H9 (cell line): Measurements from ENCODE around the gene TELO2. TPM values are rescaled to one million over a fixed set of nuclear protein-coding genes. Genes with fewer than 3 reads are reported as not detected.

Experiments used
- DNase-seq: peaks from one replicate; pipeline ENCODE4 v3.0.0-alpha.2; 2017
- H2AFZ ChIP-seq: one replicate; pipeline ENCODE4 v1.6.1; 2013; ENCODE audit warnings: mild to moderate bottlenecking, low read length, control low read depth, moderate library complexity
- H2AK5ac ChIP-seq: 2 replicates; pipeline ENCODE4 v1.6.1; 2013; ENCODE audit warnings: low read length, control low read depth, mixed read lengths; ENCODE audit not compliant: insufficient read length
- H2BK120ac ChIP-seq: one replicate; pipeline ENCODE4 v1.6.1; 2013; ENCODE audit warnings: low read depth, mild to moderate bottlenecking, low read length, control low read depth, inconsistent platforms; ENCODE audit not compliant: poor library complexity, severe bottlenecking
- H2BK12ac ChIP-seq: 2 replicates; pipeline ENCODE4 v1.6.1; 2013; ENCODE audit warnings: low read length, control low read depth, mixed read lengths, low read depth; ENCODE audit not compliant: insufficient read length
- H2BK15ac ChIP-seq: 2 replicates; pipeline ENCODE4 v1.6.1; 2013; ENCODE audit warnings: low read depth, low read length, control low read depth
- H2BK20ac ChIP-seq: one replicate; pipeline ENCODE4 v1.6.1; 2013; ENCODE audit warnings: low read depth, mild to moderate bottlenecking, low read length, control low read depth, inconsistent platforms; ENCODE audit not compliant: poor library complexity, severe bottlenecking
- H2BK5ac ChIP-seq: 2 replicates; pipeline ENCODE4 v1.6.1; 2013; ENCODE audit warnings: low read length, control low read depth, mixed read lengths; ENCODE audit not compliant: insufficient read length
- H3K14ac ChIP-seq: 2 replicates; pipeline ENCODE4 v1.6.1; 2013; ENCODE audit warnings: low read length, control low read depth; ENCODE audit not compliant: insufficient read depth
- H3K18ac ChIP-seq: 2 replicates; pipeline ENCODE4 v1.6.1; 2013; ENCODE audit warnings: low read depth, mild to moderate bottlenecking, mixed read lengths, low read length, control low read depth; ENCODE audit not compliant: insufficient read length
- H3K23ac ChIP-seq: 2 replicates; pipeline ENCODE4 v1.6.1; 2013; ENCODE audit warnings: low read length, control low read depth, mixed read lengths, low read depth; ENCODE audit not compliant: insufficient read length
- H3K23me2 ChIP-seq: 2 replicates; pipeline ENCODE4 v1.6.1; 2013; ENCODE audit warnings: low read depth, mild to moderate bottlenecking, mixed read lengths, low read length, control low read depth; ENCODE audit not compliant: insufficient read length, poor library complexity, severe bottlenecking
- H3K27ac ChIP-seq: 2 replicates; pipeline ENCODE4 v1.5.1; 2013; ENCODE audit warnings: low read length, control low read depth, mixed read lengths, low read depth; ENCODE audit not compliant: insufficient read length
- H3K27me3 ChIP-seq: 2 replicates; pipeline ENCODE4 v1.6.1; 2013; ENCODE audit warnings: low read length, control low read depth, inconsistent platforms; ENCODE audit not compliant: insufficient read depth
- H3K4ac ChIP-seq: 2 replicates; pipeline ENCODE4 v1.6.1; 2013; ENCODE audit warnings: low read depth, mild to moderate bottlenecking, control low read depth, inconsistent platforms, low read length, moderate library complexity
- H3K4me1 ChIP-seq: 2 replicates; pipeline ENCODE4 v1.6.1; 2013; ENCODE audit warnings: low read length, control low read depth, inconsistent platforms; ENCODE audit not compliant: insufficient read depth
- H3K4me2 ChIP-seq: 2 replicates; pipeline ENCODE4 v1.6.1; 2013; ENCODE audit warnings: low read length, control low read depth, mixed read lengths; ENCODE audit not compliant: insufficient read length, insufficient read depth
- H3K56ac ChIP-seq: 2 replicates; pipeline ENCODE4 v1.6.1; 2013; ENCODE audit warnings: low read depth, mild to moderate bottlenecking, mixed read lengths, low read length, control low read depth; ENCODE audit not compliant: insufficient read length
- H3K79me1 ChIP-seq: 2 replicates; pipeline ENCODE4 v1.6.1; 2013; ENCODE audit warnings: low read depth, mild to moderate bottlenecking, moderate library complexity, low read length, control low read depth, inconsistent platforms; ENCODE audit not compliant: insufficient read depth, poor library complexity, severe bottlenecking
- H3K79me2 ChIP-seq: 2 replicates; pipeline ENCODE4 v1.6.1; 2013; ENCODE audit warnings: low read length, control low read depth, inconsistent platforms; ENCODE audit not compliant: insufficient read depth
- H3K9ac ChIP-seq: 2 replicates; pipeline ENCODE4 v1.6.1; 2013; ENCODE audit warnings: low read length, control low read depth, mixed read lengths; ENCODE audit not compliant: insufficient read length; ENCODE audit errors: extremely low read depth
- H3K9me3 ChIP-seq: one replicate; pipeline ENCODE4 v1.6.1; 2013; ENCODE audit warnings: low read depth, low read length, inconsistent platforms; ENCODE audit not compliant: control insufficient read depth
- H3T11ph ChIP-seq: one replicate; pipeline ENCODE4 v1.6.1; 2013; ENCODE audit warnings: mild to moderate bottlenecking, low read length, control low read depth, inconsistent platforms
- H4K20me1 ChIP-seq: one replicate; pipeline ENCODE4 v1.6.1; 2013; ENCODE audit not compliant: control insufficient read depth, insufficient read length, insufficient read depth
- H4K5ac ChIP-seq: 2 replicates; pipeline ENCODE4 v1.6.1; 2013; ENCODE audit warnings: low read depth, mild to moderate bottlenecking, mixed read lengths, low read length, control low read depth; ENCODE audit not compliant: insufficient read length
- H4K8ac ChIP-seq: replicated peaks from 2 replicates; pipeline ENCODE4 v1.6.1; 2013; ENCODE audit warnings: low read length, control low read depth, mixed read lengths, low read depth; ENCODE audit not compliant: insufficient read length
- H4K91ac ChIP-seq: 2 replicates; pipeline ENCODE4 v1.6.1; 2013; ENCODE audit warnings: low read depth, mild to moderate bottlenecking, moderate library complexity, mixed read lengths, low read length, control low read depth; ENCODE audit not compliant: insufficient read length
- H3K27ac Mint-ChIP-seq, 3 experiments: 2 replicates in 2 of 3; 3 replicates in 1 of 3; pipeline ENCODE4 v1.8.0; 2020 to 2021; ENCODE audit warnings: mixed read lengths in 3 of 3, mild to moderate bottlenecking in 1 of 3, moderate library complexity in 1 of 3
- H3K27me3 Mint-ChIP-seq: 2 replicates; pipeline ENCODE4 v1.8.0; 2021; ENCODE audit warnings: low read depth, mild to moderate bottlenecking, moderate library complexity, mixed read lengths
- H3K36me3 Mint-ChIP-seq, 3 experiments: 2 replicates in 2 of 3; 3 replicates in 1 of 3; pipeline ENCODE4 v1.8.0; 2020 to 2021; ENCODE audit warnings: low read depth in 3 of 3, mixed read lengths in 3 of 3; ENCODE audit not compliant: insufficient read depth in 1 of 3
- H3K4me1 Mint-ChIP-seq, 2 experiments: 2 replicates each; pipeline ENCODE4 v1.8.0; 2020; ENCODE audit warnings: mixed read lengths in 2 of 2
- H3K4me3 Mint-ChIP-seq, 2 experiments: 2 replicates in 1 of 2; 3 replicates in 1 of 2; pipeline ENCODE4 v1.8.0; 2020 to 2021; ENCODE audit warnings: mild to moderate bottlenecking in 2 of 2, mixed read lengths in 2 of 2, moderate library complexity in 1 of 2
- H3K9me3 Mint-ChIP-seq, 2 experiments: 2 replicates in 1 of 2; 3 replicates in 1 of 2; pipeline ENCODE4 v1.8.0; 2020; ENCODE audit warnings: mild to moderate bottlenecking in 2 of 2, mixed read lengths in 2 of 2, moderate library complexity in 1 of 2
- WGBS: extraction: QIAGEN DNeasy Blood & Tissue Kit; methylation state at CpG from one replicate; pipeline ENCODE4 v1.1.7; 2013; ENCODE audit warnings: missing lambda C conversion rate, low lambda C conversion rate, mixed read lengths; ENCODE audit not compliant: insufficient read length; ENCODE audit errors: extremely low coverage; 5-methylcytosine and 5-hydroxymethylcytosine counted together
- total RNA-seq: library from RNA; stranded (reverse); gene quantifications from 2 replicates; pipeline ENCODE4 v1.2.1, GENCODE V29; 2021
- TF ChIP-seq, protein P1 (sequence below): fragments of 200-600 bp; sonication (generic); conservative IDR thresholded peaks from 3 replicates; pipeline ENCODE4 v1.8.0; 2021; ENCODE audit warnings: antibody characterized with exemption, mild to moderate bottlenecking

The TELO2 gene
- total RNA-seq, 1 experiment from 2014 or later = 98.9 TPM

DNA sequence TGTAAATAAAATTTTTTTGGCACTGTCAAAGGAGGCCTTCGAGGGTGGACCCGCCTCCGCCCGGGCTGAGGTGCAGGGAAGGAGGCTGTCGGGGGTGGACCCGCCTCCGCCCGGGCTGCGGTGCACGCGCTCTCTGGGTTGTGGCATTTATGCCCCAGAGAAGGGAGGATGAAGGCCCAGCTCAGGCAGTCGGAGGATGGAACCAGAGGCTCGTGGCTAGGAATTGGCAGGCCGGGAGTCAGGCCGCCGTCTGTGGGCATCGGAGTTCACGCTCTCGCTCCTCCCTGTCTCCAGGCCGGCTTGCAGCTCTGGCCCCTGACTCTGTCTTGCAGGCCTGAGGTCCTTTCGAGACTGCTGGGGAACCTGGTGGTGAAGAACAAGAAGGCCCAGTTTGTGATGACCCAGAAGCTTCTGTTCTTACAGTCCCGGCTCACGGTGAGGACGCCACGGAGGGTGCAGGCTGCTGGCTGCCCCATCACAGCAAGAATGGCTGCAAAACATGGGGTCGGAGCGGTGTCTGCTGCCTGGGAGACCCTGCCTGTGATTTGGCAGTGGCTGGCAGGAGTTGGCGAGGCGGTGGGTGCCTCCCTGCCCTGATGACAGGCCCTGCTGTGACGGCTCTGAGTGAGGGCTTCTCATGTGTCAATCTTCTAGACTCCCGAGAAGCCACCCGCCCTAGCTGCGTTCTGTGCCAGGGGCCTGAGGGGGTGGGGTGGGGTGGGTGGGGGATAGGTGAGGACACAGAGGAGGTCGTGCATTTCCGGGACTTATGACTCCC is 5.9 kb downstream of the TELO2 start:
- no peak overlapping the region for H3K4me2 ChIP-seq
- DNase-seq = no peak
- H3K27me3 ChIP-seq = no peaks in the 10 kb centered on the region
- H3K23me2 ChIP-seq = no peaks in the 10 kb centered on the region
- H3K36me3 Mint-ChIP-seq = peaks cover 20 to 58% (median 56%) of the 10 kb centered on the region in 3 experiments; a peak in 6 of 7 replicates
- H3K23ac ChIP-seq = no peak overlapping the region
- H3K4me1 ChIP-seq = no peaks in the 10 kb centered on the region
- no peak overlapping the region for H3T11ph ChIP-seq
- no peak overlapping the region for H2BK5ac ChIP-seq
- no peaks in the 10 kb centered on the region for H3K9me3 ChIP-seq
- no peak overlapping the region for H2BK12ac ChIP-seq
- H3K9me3 Mint-ChIP-seq = no peaks in the 10 kb centered on the region
- H2BK120ac ChIP-seq = no peak overlapping the region
- H3K27me3 Mint-ChIP-seq = no peaks in the 10 kb centered on the region
- no peak overlapping the region for H3K14ac ChIP-seq
- no peak overlapping the region for H4K91ac ChIP-seq
- no peak overlapping the region for H3K18ac ChIP-seq
- no peak overlapping the region for H2AK5ac ChIP-seq
- no peak overlapping the region for H3K27ac ChIP-seq
- H3K4me1 Mint-ChIP-seq = peaks cover 0 to 4% of the 10 kb centered on the region in 2 experiments; a peak in 1 of 4 replicates
- no peak overlapping the region for H3K27ac Mint-ChIP-seq
- no peak overlapping the region for H3K4ac ChIP-seq
- no peaks in the 10 kb centered on the region; the same call in 1 of the 2 replicates for H3K79me2 ChIP-seq
- no peak overlapping the region for H3K56ac ChIP-seq
- H4K8ac ChIP-seq = no peak overlapping the region
- no peak overlapping the region for H2BK20ac ChIP-seq
- no peak overlapping the region for H3K9ac ChIP-seq
- TF ChIP-seq, protein P1, sequence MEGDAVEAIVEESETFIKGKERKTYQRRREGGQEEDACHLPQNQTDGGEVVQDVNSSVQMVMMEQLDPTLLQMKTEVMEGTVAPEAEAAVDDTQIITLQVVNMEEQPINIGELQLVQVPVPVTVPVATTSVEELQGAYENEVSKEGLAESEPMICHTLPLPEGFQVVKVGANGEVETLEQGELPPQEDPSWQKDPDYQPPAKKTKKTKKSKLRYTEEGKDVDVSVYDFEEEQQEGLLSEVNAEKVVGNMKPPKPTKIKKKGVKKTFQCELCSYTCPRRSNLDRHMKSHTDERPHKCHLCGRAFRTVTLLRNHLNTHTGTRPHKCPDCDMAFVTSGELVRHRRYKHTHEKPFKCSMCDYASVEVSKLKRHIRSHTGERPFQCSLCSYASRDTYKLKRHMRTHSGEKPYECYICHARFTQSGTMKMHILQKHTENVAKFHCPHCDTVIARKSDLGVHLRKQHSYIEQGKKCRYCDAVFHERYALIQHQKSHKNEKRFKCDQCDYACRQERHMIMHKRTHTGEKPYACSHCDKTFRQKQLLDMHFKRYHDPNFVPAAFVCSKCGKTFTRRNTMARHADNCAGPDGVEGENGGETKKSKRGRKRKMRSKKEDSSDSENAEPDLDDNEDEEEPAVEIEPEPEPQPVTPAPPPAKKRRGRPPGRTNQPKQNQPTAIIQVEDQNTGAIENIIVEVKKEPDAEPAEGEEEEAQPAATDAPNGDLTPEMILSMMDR = no peak
- H4K20me1 ChIP-seq = no peaks in the 10 kb centered on the region
- no peaks in the 10 kb centered on the region for H3K79me1 ChIP-seq
- WGBS = no CpG with 5 or more reads among the region's 35 CpGs
- no peak overlapping the region for H2AFZ ChIP-seq
- H4K5ac ChIP-seq = no peak overlapping the region
- no peak overlapping the region for H3K4me3 Mint-ChIP-seq
- H2BK15ac ChIP-seq = no peak overlapping the region
